ENCODE data around the gene SBNO2. TPM values are rescaled to one million over a fixed set of nuclear protein-coding genes. Genes with fewer than 3 reads are reported as not detected.
"Not testable (repeated sequence)": the region's sequence is repeated elsewhere in the genome, so short reads cannot be mapped to it uniquely, and the experiment has no call there.

Gene SBNO2
- total RNA-seq, 1 donor from 2014 or later = 40.9 TPM

GRCh38 chr19:1130771-1131717 lies 43.0 kb downstream of the SBNO2 start:
- H3K4me3 Mint-ChIP-seq (ENCODE audit: low read depth) = no peak overlapping the region
- TF ChIP-seq CTCF (IDR thresholded peaks at IDR 0.05; ENCODE audit: unreplicated experiment) = no peak
- no peaks in the 10 kb centered on the region for H3K36me3 Mint-ChIP-seq (ENCODE audit: insufficient read depth)
- no peaks in the 10 kb centered on the region for H3K9me3 Mint-ChIP-seq (ENCODE audit: low read depth)
- H3K27ac Mint-ChIP-seq = no peak overlapping the region
- H3K4me1 Mint-ChIP-seq (ENCODE audit: low read depth) = no peaks in the 10 kb centered on the region
- DNase-seq (ENCODE audit: low spot score, unreplicated experiment) = no peak
- H3K27me3 Mint-ChIP-seq = no peaks in the 10 kb centered on the region

- Mint-ChIP-seq H3K4me3 (ENCODE audit: low read depth) (no peak overlapping the region), H3K36me3 (ENCODE audit: insufficient read depth) (no peaks in the 10 kb centered on the region), H3K27ac (no peak overlapping the region), H3K9me3 (ENCODE audit: low read depth) (no peaks in the 10 kb centered on the region), H3K27me3 (no peaks in the 10 kb centered on the region), H3K4me1 (ENCODE audit: low read depth) (no peaks in the 10 kb centered on the region)
- no peak for TF ChIP-seq CTCF (IDR thresholded peaks at IDR 0.05; ENCODE audit: unreplicated experiment)
- no peak for DNase-seq (ENCODE audit: low spot score, unreplicated experiment)
Observed at GRCh38 chr19:1129535-1129934, 44.5 kb downstream of the SBNO2 start.

- not testable (repeated sequence) for DNase-seq (ENCODE audit: low spot score, unreplicated experiment); H3K27me3 Mint-ChIP-seq; H3K27ac Mint-ChIP-seq; H3K4me3 Mint-ChIP-seq (ENCODE audit: low read depth); H3K9me3 Mint-ChIP-seq (ENCODE audit: low read depth); H3K36me3 Mint-ChIP-seq (ENCODE audit: insufficient read depth); H3K4me1 Mint-ChIP-seq (ENCODE audit: low read depth)
Observed at GRCh38 chr19:1129084-1129483, 45.0 kb downstream of the SBNO2 start.

GRCh38 chr19:1128106-1128505 lies 46.0 kb downstream of the SBNO2 start:
- Mint-ChIP-seq H3K27me3 (no peaks in the 10 kb centered on the region), H3K9me3 (ENCODE audit: low read depth) (no peaks in the 10 kb centered on the region), H3K4me1 (ENCODE audit: low read depth) (no peaks in the 10 kb centered on the region), H3K4me3 (ENCODE audit: low read depth) (no peak overlapping the region), H3K36me3 (ENCODE audit: insufficient read depth) (no peaks in the 10 kb centered on the region), H3K27ac (no peak overlapping the region)
- no peak for DNase-seq (ENCODE audit: low spot score, unreplicated experiment)
- no peak for TF ChIP-seq CTCF (IDR thresholded peaks at IDR 0.05; ENCODE audit: unreplicated experiment)

- TF ChIP-seq CTCF (IDR thresholded peaks at IDR 0.05; ENCODE audit: unreplicated experiment) = no peak
- Mint-ChIP-seq H3K9me3 (ENCODE audit: low read depth) (no peaks in the 10 kb centered on the region), H3K4me3 (ENCODE audit: low read depth) (no peak overlapping the region), H3K36me3 (ENCODE audit: insufficient read depth) (no peaks in the 10 kb centered on the region), H3K27me3 (no peaks in the 10 kb centered on the region), H3K27ac (no peak overlapping the region), H3K4me1 (ENCODE audit: low read depth) (no peaks in the 10 kb centered on the region)
- no peak for DNase-seq (ENCODE audit: low spot score, unreplicated experiment)
Observed at GRCh38 chr19:1126984-1127760, 46.9 kb downstream of the SBNO2 start.
